GF-D8 (cell line): ENCODE results near the gene PLCB1.

Experiments
- DNase-seq: peaks from one replicate; lab custom pipeline; 2025; lab: John Stamatoyannopoulos, UW

PLCB1 gene

DNA sequence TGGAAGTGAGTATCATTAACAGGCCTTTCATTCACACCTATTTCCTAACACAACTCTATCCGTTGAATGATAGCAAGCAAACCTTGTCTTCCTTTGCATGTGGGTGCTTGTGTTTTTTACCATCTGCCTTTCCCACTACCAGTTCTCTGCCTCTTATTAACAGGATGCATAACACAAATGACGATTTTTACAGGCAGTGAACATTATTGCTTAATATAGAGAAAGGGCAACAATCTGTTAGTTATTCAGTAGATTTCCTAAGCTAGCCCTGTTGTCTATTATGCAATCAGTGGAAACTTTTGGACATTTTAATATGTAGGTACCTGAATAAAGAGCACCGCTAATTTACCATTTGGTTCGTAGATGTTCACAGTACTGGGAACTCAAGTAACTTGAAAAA, 588.0 kb downstream of the PLCB1 start:
- DNase-seq = no peak

- DNase-seq = no peak
Observed at GRCh38 chr20:8721098-8721497, 589.0 kb downstream of the PLCB1 start.

- peak; percentile 21 for DNase-seq
Observed at GRCh38 chr20:8722277-8722928, 590.3 kb downstream of the PLCB1 start.

GRCh38 chr20:8723296-8723695, 591.2 kb downstream of the PLCB1 start:
- no peak for DNase-seq

- DNase-seq = no peak
Observed at GRCh38 chr20:8724884-8725283, 592.8 kb downstream of the PLCB1 start.

GRCh38 chr20:8726460-8726859, 594.4 kb downstream of the PLCB1 start:
- no peak for DNase-seq

GRCh38 chr20:8735014-8735413, 602.9 kb downstream of the PLCB1 start:
- DNase-seq = no peak

- DNase-seq = no peak
Observed at GRCh38 chr20:8735674-8736073, 603.6 kb downstream of the PLCB1 start.

DNA sequence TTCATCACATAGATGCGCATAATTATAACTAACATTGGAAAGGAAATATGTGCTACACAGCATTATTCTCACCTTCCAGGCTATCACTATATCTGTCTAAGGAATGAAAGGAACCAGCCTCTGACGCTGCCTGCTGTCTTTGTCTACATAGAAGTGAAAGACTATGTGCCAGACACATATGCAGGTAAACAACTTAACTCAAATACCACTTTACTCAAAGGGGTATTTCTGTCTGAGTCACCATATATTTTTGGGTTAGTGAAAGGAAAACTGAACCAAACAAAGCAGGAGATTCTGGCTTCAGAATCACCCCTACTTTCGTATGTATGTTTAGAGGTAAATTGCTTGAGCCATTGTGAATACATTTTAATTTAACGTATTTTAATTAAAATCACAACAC, 608.2 kb downstream of the PLCB1 start:
- no peak for DNase-seq

GRCh38 chr20:8744228-8744844, 612.3 kb downstream of the PLCB1 start:
- DNase-seq = no peak

GRCh38 chr20:8749101-8749500, 617.0 kb downstream of the PLCB1 start:
- no peak for DNase-seq

GRCh38 chr20:8749986-8750385, 617.9 kb downstream of the PLCB1 start:
- no peak for DNase-seq

GRCh38 chr20:8755340-8756118, 623.5 kb downstream of the PLCB1 start:
- DNase-seq = no peak

GRCh38 chr20:8756410-8756809, 624.3 kb downstream of the PLCB1 start:
- no peak for DNase-seq

- no peak for DNase-seq
Observed at GRCh38 chr20:8757146-8757545, 625.1 kb downstream of the PLCB1 start.

- no peak for DNase-seq
Observed at GRCh38 chr20:8764344-8764962, 632.4 kb downstream of the PLCB1 start.

GRCh38 chr20:8766868-8767390, 634.9 kb downstream of the PLCB1 start:
- DNase-seq = no peak

DNA sequence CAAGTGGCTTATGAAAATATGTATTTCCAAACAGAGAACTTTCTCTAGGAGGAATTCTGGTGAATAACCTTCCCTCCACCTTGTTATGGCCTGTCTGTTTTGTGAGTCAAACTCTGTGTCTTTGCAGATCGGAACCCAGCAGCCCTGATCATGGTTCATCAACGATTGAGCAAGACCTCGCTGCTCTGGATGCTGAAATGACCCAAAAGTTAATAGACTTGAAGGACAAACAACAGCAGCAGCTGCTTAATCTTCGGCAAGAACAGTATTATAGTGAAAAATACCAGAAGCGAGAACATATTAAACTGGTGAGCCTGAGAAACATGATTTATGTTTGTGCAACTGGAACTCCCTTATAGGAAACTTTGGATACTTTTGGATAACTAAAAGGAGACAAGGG, 642.3 kb downstream of the PLCB1 start:
- DNase-seq = no peak

- no peak for DNase-seq
Observed at GRCh38 chr20:8777911-8778310, 645.8 kb downstream of the PLCB1 start.

DNA sequence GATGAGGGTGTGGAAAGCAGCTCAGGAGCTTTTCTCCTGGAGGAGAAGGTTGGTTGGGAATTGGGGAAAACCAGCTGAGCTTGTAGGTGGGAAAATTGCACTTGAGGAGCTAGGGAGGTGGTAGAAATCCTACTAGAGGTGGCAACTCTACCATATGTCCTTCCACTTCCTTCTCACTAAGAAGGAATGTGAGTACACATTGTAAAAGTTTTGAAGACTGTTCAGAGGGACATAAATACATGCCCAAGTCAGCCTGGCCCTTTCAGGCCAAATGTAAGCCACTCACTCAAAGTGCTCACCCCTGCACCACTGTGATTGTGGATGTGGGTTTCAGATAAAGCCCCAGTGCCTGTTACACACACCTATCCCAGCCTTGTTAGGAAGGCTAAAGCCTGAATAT, 646.3 kb downstream of the PLCB1 start:
- DNase-seq = no peak

- no peak for DNase-seq
Observed at GRCh38 chr20:8780915-8781314, 648.8 kb downstream of the PLCB1 start.

GRCh38 chr20:8782804-8783203, 650.7 kb downstream of the PLCB1 start:
- no peak for DNase-seq

DNA sequence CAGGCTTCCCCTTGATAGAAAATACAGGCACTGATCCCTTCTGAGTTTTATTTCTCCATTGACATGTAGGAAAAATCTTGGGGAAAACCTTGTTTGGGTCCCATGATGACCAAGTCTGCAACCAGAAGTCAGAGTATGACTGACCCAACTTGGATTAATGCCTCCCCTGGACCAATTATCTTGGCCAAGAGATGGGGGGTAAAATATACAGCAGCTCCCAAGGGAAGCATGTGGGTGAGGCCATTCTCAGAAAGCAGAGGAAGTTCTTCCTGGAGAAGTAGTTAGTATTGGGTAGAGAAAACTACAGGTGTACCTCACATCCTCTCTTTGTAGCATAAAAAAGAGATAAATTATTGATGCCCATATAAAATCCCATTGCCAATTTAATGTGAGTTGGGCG, 651.7 kb downstream of the PLCB1 start:
- no peak for DNase-seq
